SK-N-SH (cell line): ENCODE measurements around the gene PIK3CA. TPM values are rescaled to one million over a fixed set of nuclear protein-coding genes. Genes with fewer than 3 reads are reported as not detected.

ENCODE experiments used
- CTCF ChIA-PET: fragments of 300-600, 350-600 bp; formaldehyde crosslinking; extraction: SDS; loops from one replicate; lab custom pipeline; 2021; lab: Yijun Ruan, JAX
- POLR2A ChIA-PET: fragments of 350-600 bp; sonication (Branson Sonifier 250); formaldehyde crosslinking; extraction: SDS; loops from one replicate; lab custom pipeline; 2020; ENCODE audit warnings: antibody characterized with exemption, inconsistent platforms; lab: Yijun Ruan, JAX
- DNase-seq: peaks from one replicate; pipeline ENCODE4 v3.0.0; 2012
- H2AFZ ChIP-seq: fragments of 200-600 bp; sonication (generic); 2 replicates; pipeline ENCODE4 v1.8.1; 2016; ENCODE audit warnings: antibody characterized with exemption, mild to moderate bottlenecking, low read depth
- H3F3A ChIP-seq: fragments of 200-600 bp; sonication (generic); replicated peaks from 2 replicates; pipeline ENCODE3; 2016; ENCODE audit warnings: antibody characterized with exemption, mild to moderate bottlenecking; ENCODE audit not compliant: insufficient read depth
- H3K27ac ChIP-seq, 2 experiments: fragments of 200-500 bp in 1 of 2; fragments of 200-600 bp in 1 of 2; sonication (Bioruptor generic) in 1 of 2; sonication (generic), shearing (Covaris generic) in 1 of 2; 2 replicates each; pipeline versions ENCODE4 v1.5.1 to v1.6.1; 2014 to 2016; ENCODE audit warnings: low read depth in 2 of 2, inconsistent platforms in 1 of 2, low read length in 1 of 2, mild to moderate bottlenecking in 1 of 2, mixed read lengths in 1 of 2
- H3K27me3 ChIP-seq: fragments of 200-600 bp; sonication (generic), shearing (Covaris generic); 2 replicates; pipeline ENCODE4 v1.6.1; 2016; ENCODE audit warnings: mixed run types; ENCODE audit not compliant: insufficient read depth
- H3K36me3 ChIP-seq, 2 experiments: fragments of 200-500 bp in 1 of 2; fragments of 200-600 bp in 1 of 2; sonication (Bioruptor generic) in 1 of 2; sonication (generic) in 1 of 2; replicated peaks in 1 of 2; 2 replicates each; pipeline versions ENCODE3 to v1.5.1; 2014 to 2016; ENCODE audit warnings: low read length in 1 of 2, mild to moderate bottlenecking in 1 of 2; ENCODE audit not compliant: insufficient read depth in 2 of 2, control insufficient read depth in 1 of 2
- H3K4me1 ChIP-seq, 2 experiments: fragments of 200-500 bp in 1 of 2; fragments of 200-600 bp in 1 of 2; sonication (Bioruptor generic) in 1 of 2; sonication (generic), shearing (Covaris generic) in 1 of 2; 2 replicates each; pipeline versions ENCODE4 v1.5.1 to v1.6.1; 2014 to 2016; ENCODE audit warnings: low read depth in 1 of 2, low read length in 1 of 2, mixed run types in 1 of 2; ENCODE audit not compliant: insufficient read depth in 2 of 2, control insufficient read depth in 1 of 2
- H3K4me2 ChIP-seq: fragments of 200-600 bp; sonication (generic), shearing (Covaris generic); 2 replicates; pipeline ENCODE4 v1.6.1; 2017; ENCODE audit warnings: mixed run types
- H3K4me3 ChIP-seq, 2 experiments: fragments of 200-500 bp in 1 of 2; fragments of 200-600 bp in 1 of 2; sonication (Bioruptor generic) in 1 of 2; sonication (generic), shearing (Covaris generic) in 1 of 2; 2 replicates each; pipeline versions ENCODE4 v1.5.1 to v1.8.1; 2014 to 2016; ENCODE audit warnings: low read depth in 2 of 2, inconsistent platforms in 1 of 2, low read length in 1 of 2, mild to moderate bottlenecking in 1 of 2, mixed read lengths in 1 of 2, moderate library complexity in 1 of 2
- H3K79me2 ChIP-seq: fragments of 200-600 bp; sonication (generic); 2 replicates; pipeline ENCODE4 v1.8.1; 2017; ENCODE audit warnings: mild to moderate bottlenecking; ENCODE audit not compliant: insufficient read depth
- H3K9ac ChIP-seq: fragments of 200-600 bp; sonication (generic); 2 replicates; pipeline ENCODE4 v1.6.1; 2017; ENCODE audit warnings: mixed run types
- H3K9me2 ChIP-seq: fragments of 200-600 bp; sonication (generic); 2 replicates; pipeline ENCODE4 v1.6.1; 2017; ENCODE audit warnings: mixed run types
- H3K9me3 ChIP-seq: fragments of 200-600 bp; sonication (generic); 2 replicates; pipeline ENCODE4 v1.6.1; 2017; ENCODE audit warnings: mixed run types, mild to moderate bottlenecking, moderate library complexity
- H4K20me1 ChIP-seq: fragments of 200-600 bp; sonication (generic); 2 replicates; pipeline ENCODE4 v1.6.1; 2017; ENCODE audit warnings: mild to moderate bottlenecking, mixed run types; ENCODE audit not compliant: insufficient read depth
- CHD2 ChIP-seq: fragments of 150-350 bp; IDR thresholded peaks from 2 replicates; pipeline ENCODE4 v1.6.1; 2018; ENCODE audit warnings: low read length; ENCODE audit not compliant: partially characterized antibody
- CTCF ChIP-seq: fragments of 200-600 bp; sonication (generic); IDR thresholded peaks from 2 replicates; pipeline ENCODE4 v1.6.1; 2017; ENCODE audit warnings: antibody characterized with exemption, mild to moderate bottlenecking, moderate library complexity
- EP300 ChIP-seq, 2 experiments: IDR thresholded peaks; 2 replicates each; pipeline versions ENCODE4 v1.4.0 to v1.6.1; 2012; ENCODE audit warnings: borderline replicate concordance in 1 of 2, low read depth in 1 of 2, low read length in 1 of 2
- FOXJ3 ChIP-seq: sonication (generic); formaldehyde crosslinking; IDR thresholded peaks from 2 replicates; pipeline ENCODE4 v1.5.1; 2020; ENCODE audit warnings: mild to moderate bottlenecking, missing genetic modification reagents
- JUND ChIP-seq: IDR thresholded peaks from 2 replicates; pipeline ENCODE4 v1.4.0; 2012
- MAX ChIP-seq: IDR thresholded peaks from 2 replicates; pipeline ENCODE4 v1.4.0; 2012; ENCODE audit warnings: low read depth
- NFIC ChIP-seq: IDR thresholded peaks from 2 replicates; pipeline ENCODE4 v1.4.0; 2012; ENCODE audit warnings: borderline replicate concordance
- PBX3 ChIP-seq: IDR thresholded peaks from 2 replicates; pipeline ENCODE4; 2012
- RCOR1 ChIP-seq: fragments of 150-350 bp; IDR thresholded peaks from 2 replicates; pipeline ENCODE4 v1.6.1; 2017; ENCODE audit warnings: antibody characterized with exemption, low read length
- RFX5 ChIP-seq: IDR thresholded peaks from 2 replicates; pipeline ENCODE4 v1.6.1; 2012; ENCODE audit warnings: mild to moderate bottlenecking, improper control_type of control experiment, low read length
- SIN3A ChIP-seq: IDR thresholded peaks from 2 replicates; pipeline ENCODE4 v1.6.1; 2012; ENCODE audit warnings: low read depth, mild to moderate bottlenecking, low read length, moderate library complexity, borderline replicate concordance
- TAF1 ChIP-seq: IDR thresholded peaks from 2 replicates; pipeline ENCODE4 v1.6.1; 2012; ENCODE audit warnings: low read depth, mild to moderate bottlenecking, low read length, moderate library complexity, borderline replicate concordance
- YY1 ChIP-seq: IDR thresholded peaks from 2 replicates; pipeline ENCODE4 v1.4.0; 2012; ENCODE audit warnings: low read depth, mild to moderate bottlenecking
- WGBS: methylation state at CpG from one replicate; pipeline ENCODE4 v1.1.6; 2017; ENCODE audit warnings: low lambda C conversion rate; 5-methylcytosine and 5-hydroxymethylcytosine counted together
- polyA plus RNA-seq, 3 experiments: library from polyadenylated mRNA; depleted of rRNA; stranded (reverse); fragments of >200 nt; gene quantifications; 2 replicates each; pipeline ENCODE4 v1.2.3, GENCODE V29; 2012

PIK3CA gene
- polyA plus RNA-seq, 1 of the 3 experiments (the other 2 are of a cell fraction) = 3.2 TPM

- TF ChIP-seq CHD2 = peak; percentile 80
- no peak for TF ChIP-seq PBX3
- peak; percentile 50; the same call in 1 of the 2 replicates for TF ChIP-seq SIN3A
- TF ChIP-seq YY1 = no peak
- TF ChIP-seq MAX = peak; percentile 73
- TF ChIP-seq RCOR1 = no peak
- TF ChIP-seq NFIC = no peak
- no peak for TF ChIP-seq RFX5
- no peak for TF ChIP-seq JUND
- TF ChIP-seq FOXJ3 = peak; percentile 28; the same call in 1 of the 2 replicates
- no peak; the same call in 1 of the 2 replicates for TF ChIP-seq TAF1
- TF ChIP-seq EP300 (IDR thresholded peaks at IDR 0.05; ENCODE audit: borderline replicate concordance in 1 of 2, low read depth in 1 of 2, low read length in 1 of 2) = no peak
These were observed at the start of gene PIK3CA (continued) for GRCh38 chr3:179147873-179148615.

GRCh38 chr3:179098388-179099077, 49.6 kb upstream of the PIK3CA start:
- no peak overlapping the region for H3K27ac ChIP-seq
- ChIA-PET CTCF (interaction anchor here (0.8 to 1.4 kb wide), 3 partner anchors 48 to 219 kb away, joined by 3 read pairs; no protein-coding TSS in a partner anchor), POLR2A (interaction anchor here (0.6 kb wide), 1 partner anchor 48 kb away, joined by 3 read pairs; no protein-coding TSS in a partner anchor)
- no peaks in the 10 kb centered on the region for H3F3A ChIP-seq
- H4K20me1 ChIP-seq = no peaks in the 10 kb centered on the region
- H3K4me1 ChIP-seq = no peaks in the 10 kb centered on the region
- H3K4me3 ChIP-seq = no peak overlapping the region
- H3K79me2 ChIP-seq = no peaks in the 10 kb centered on the region
- H3K27me3 ChIP-seq = no peaks in the 10 kb centered on the region
- H3K9me2 ChIP-seq = no peaks in the 10 kb centered on the region
- TF ChIP-seq CTCF = peak; percentile 33
- no peak for TF ChIP-seq NFIC
- DNase-seq = no peak
- H3K36me3 ChIP-seq = no peaks in the 10 kb centered on the region
- peak overlapping the region; percentile 42 for H2AFZ ChIP-seq
- 70% methylated on average over 7 of the region's 7 CpGs for WGBS
- H3K4me2 ChIP-seq = 0 out of 2 replicates have a peak overlapping the region, but pooled peaks have one; percentile 15
- H3K9me3 ChIP-seq = no peaks in the 10 kb centered on the region
- no peak overlapping the region for H3K9ac ChIP-seq
